Liver (tissue), 9 donors: ENCODE data around the gene ZDHHC11. TPM values are rescaled to one million over a fixed set of nuclear protein-coding genes. Genes with fewer than 3 reads are reported as not detected.
"Not testable (repeated sequence)": the region's sequence is repeated elsewhere in the genome, so short reads cannot be mapped to it uniquely, and the experiment has no call there.

ENCODE experiments used
- DNase-seq: peaks from one replicate; pipeline ENCODE4 v3.0.0-alpha.2; 2017; ENCODE audit warnings: low spot score
- H3K27ac ChIP-seq, 2 donors: one replicate each; pipeline ENCODE4 v1.7.0; 2013; ENCODE audit warnings: inconsistent platforms in 2 of 2, low read length in 2 of 2, control low read depth in 1 of 2, low read depth in 1 of 2, mild to moderate bottlenecking in 1 of 2
- H3K27me3 ChIP-seq, 4 donors: one replicate each; pipeline versions ENCODE4 v1.6.1 to v1.7.0; 2013; ENCODE audit warnings: low read length in 3 of 4, inconsistent platforms in 1 of 4, mild to moderate bottlenecking in 1 of 4, moderate library complexity in 1 of 4; ENCODE audit not compliant: control insufficient read depth in 4 of 4, insufficient read depth in 4 of 4
- H3K36me3 ChIP-seq, 4 donors: one replicate each; pipeline versions ENCODE4 v1.6.1 to v1.7.0; 2013; ENCODE audit warnings: low read length in 3 of 4, mild to moderate bottlenecking in 3 of 4, low read depth in 1 of 4, moderate library complexity in 1 of 4; ENCODE audit not compliant: control insufficient read depth in 4 of 4, insufficient read depth in 3 of 4
- H3K4me1 ChIP-seq, 4 donors: one replicate each; pipeline versions ENCODE4 v1.6.1 to v1.7.0; 2013; ENCODE audit warnings: low read length in 3 of 4, mild to moderate bottlenecking in 3 of 4, moderate library complexity in 1 of 4; ENCODE audit not compliant: control insufficient read depth in 4 of 4, insufficient read depth in 4 of 4
- H3K4me3 ChIP-seq, 3 donors: one replicate each; pipeline versions ENCODE4 v1.6.1 to v1.7.0; 2013; ENCODE audit warnings: low read length in 3 of 3, control low read depth in 1 of 3, low read depth in 1 of 3, mild to moderate bottlenecking in 1 of 3
- H3K9ac ChIP-seq, 2 donors: one replicate each; pipeline ENCODE4 v1.7.0; 2013; ENCODE audit warnings: low read length in 2 of 2, mild to moderate bottlenecking in 2 of 2, moderate library complexity in 2 of 2, control low read depth in 1 of 2, low read depth in 1 of 2
- H3K9me3 ChIP-seq, 4 donors: one replicate each; pipeline versions ENCODE4 v1.6.1 to v1.7.0; 2013; ENCODE audit warnings: low read length in 3 of 4; ENCODE audit not compliant: control insufficient read depth in 4 of 4
- ATF3 ChIP-seq: IDR thresholded peaks from 2 replicates; pipeline ENCODE4 v1.6.1; 2016; ENCODE audit warnings: antibody characterized with exemption
- FOXA1 ChIP-seq: IDR thresholded peaks from 2 replicates; pipeline ENCODE4 v1.6.1; 2016; ENCODE audit warnings: antibody characterized with exemption
- GABPA ChIP-seq, 2 donors: IDR thresholded peaks in 1 of 2; conservative IDR thresholded peaks in 1 of 2; 2 replicates each; pipeline ENCODE4 v1.6.1; 2016; ENCODE audit warnings: antibody characterized with exemption in 2 of 2, mild to moderate bottlenecking in 1 of 2, moderate library complexity in 1 of 2
- HNF4G ChIP-seq: IDR thresholded peaks from 2 replicates; pipeline ENCODE4 v1.6.1; 2016; ENCODE audit warnings: antibody characterized with exemption
- NR2F2 ChIP-seq: IDR thresholded peaks from 2 replicates; pipeline ENCODE4 v1.6.1; 2016; ENCODE audit warnings: antibody characterized with exemption
- YY1 ChIP-seq: IDR thresholded peaks from 2 replicates; pipeline ENCODE4 v1.6.1; 2016; ENCODE audit warnings: antibody characterized with exemption, mild to moderate bottlenecking
- WGBS: extraction: QIAGEN DNeasy Blood & Tissue Kit; methylation state at CpG from one replicate; pipeline ENCODE4 v1.1.7; 2013; 5-methylcytosine and 5-hydroxymethylcytosine counted together
- polyA plus RNA-seq, 2 donors: library from polyadenylated mRNA; stranded (reverse) in 1 of 2; unstranded in 1 of 2; fragments of 200-250 nt in 1 of 2; fragments of >200 nt in 1 of 2; fragmentation: Nextera tagmentation in 1 of 2; extraction: Ambion mirVana in 1 of 2; gene quantifications; one replicate each; pipeline versions ENCODE4 v1.2.1 to v1.2.3, GENCODE V29; 2013 to 2015
- total RNA-seq, 2 donors: library from RNA; depleted of rRNA; stranded (reverse); fragments of >200 nt; gene quantifications; one replicate each; pipeline ENCODE4 v1.2.3, GENCODE V29; 2014
- TF ChIP-seq, protein P1 (sequence below): fragments of 150-350 bp; IDR thresholded peaks from 2 replicates; pipeline ENCODE4 v1.5.1; 2017; ENCODE audit warnings: improper control_type of control experiment, low read depth, low read length; ENCODE audit not compliant: missing input control
- donor health status: healthy.
- donor health status: healthy.
- donor health status: healthy.
- donor health status: healthy.
- donor health status: healthy.

ZDHHC11 gene
- total and polyA plus RNA-seq, 4 donors, result 0.93 to 3.2 (median 1.3) TPM

DNA sequence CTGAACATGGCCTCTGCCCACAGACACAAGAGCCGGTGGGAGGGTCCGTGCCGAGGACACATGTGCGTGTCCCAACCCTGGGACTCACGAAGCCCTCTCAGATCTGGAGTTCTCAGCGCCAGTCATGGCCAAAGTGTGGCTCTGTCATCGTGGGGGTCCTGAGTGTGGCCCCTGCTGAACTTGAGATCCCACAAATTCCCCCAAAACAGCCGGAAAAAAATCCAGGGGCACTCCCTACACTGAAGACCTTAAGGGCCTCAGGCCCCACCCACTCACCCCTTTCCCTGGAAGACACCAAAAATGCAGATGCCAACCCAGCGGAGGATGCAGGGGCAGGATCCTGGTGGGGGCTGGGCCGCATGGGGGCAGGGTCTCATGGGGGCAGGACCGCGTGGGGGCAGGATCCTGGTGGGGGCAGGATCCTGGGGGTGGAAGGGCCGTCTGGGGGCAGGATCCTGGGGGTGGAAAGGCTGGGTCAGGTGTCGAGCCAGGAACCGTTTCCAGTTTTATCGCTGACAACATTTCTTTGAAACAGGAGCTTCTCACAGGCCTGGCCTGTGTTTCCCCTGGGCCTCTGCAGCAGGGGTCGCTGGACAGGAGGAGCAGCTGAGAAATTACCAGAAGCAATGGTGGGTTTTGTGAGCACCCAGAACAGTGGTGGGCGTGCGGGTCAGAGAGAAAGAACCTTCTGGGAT is 79.6 kb downstream of the ZDHHC11 start:
- not testable (repeated sequence) for H3K4me1 ChIP-seq, H3K36me3 ChIP-seq, H3K27me3 ChIP-seq, H3K9me3 ChIP-seq, H3K9ac ChIP-seq, H3K27ac ChIP-seq, H3K4me3 ChIP-seq, DNase-seq
- WGBS, result 86% methylated on average over 19 of the region's 19 CpGs

- WGBS, result 98% methylated on average over 9 of the region's 10 CpGs
- not testable (repeated sequence) for H3K9me3 ChIP-seq, H3K4me3 ChIP-seq
Observed at GRCh38 chr5:770585-770984, 80.2 kb downstream of the ZDHHC11 start.

GRCh38 chr5:769485-770145 is 81.2 kb downstream of the ZDHHC11 start:
- not testable (repeated sequence) for DNase-seq
- WGBS, result 95% methylated on average over 29 of the region's 29 CpGs

More at GRCh38 chr5:770585-770984, 80.2 kb downstream of the ZDHHC11 start:
- not testable (repeated sequence) for H3K9ac ChIP-seq, H3K4me1 ChIP-seq, H3K27ac ChIP-seq, H3K27me3 ChIP-seq, H3K36me3 ChIP-seq, DNase-seq

GRCh38 chr5:766666-767431 is 83.9 kb downstream of the ZDHHC11 start:
- no peaks in the 10 kb centered on the region for H3K27me3 ChIP-seq
- 91% methylated on average over 32 of the region's 32 CpGs for WGBS
- no peak for DNase-seq

More at GRCh38 chr5:769485-770145, 81.2 kb downstream of the ZDHHC11 start:
- H3K36me3 ChIP-seq, H3K27ac ChIP-seq, H3K27me3 ChIP-seq, H3K9me3 ChIP-seq, H3K4me3 ChIP-seq, H3K9ac ChIP-seq, H3K4me1 ChIP-seq: not testable (repeated sequence)

More at GRCh38 chr5:766666-767431, 83.9 kb downstream of the ZDHHC11 start:
- Histone ChIP-seq H3K27ac (no peak overlapping the region), H3K9ac (no peak overlapping the region), H3K4me3 (no peak overlapping the region), H3K9me3 (no peaks in the 10 kb centered on the region), H3K36me3 (peaks cover 0 to 10% (median 2%) of the 10 kb centered on the region in 4 donors), H3K4me1 (no peaks in the 10 kb centered on the region)
- TF ChIP-seq NR2F2 (no peak), YY1 (no peak), FOXA1 (no peak), HNF4G (no peak), ATF3 (no peak), GABPA (IDR thresholded peaks at IDR 0.05 in 1 of 2, conservative IDR thresholded peaks at IDR 0.05 in 1 of 2) (no peak)
- TF ChIP-seq, protein P1, sequence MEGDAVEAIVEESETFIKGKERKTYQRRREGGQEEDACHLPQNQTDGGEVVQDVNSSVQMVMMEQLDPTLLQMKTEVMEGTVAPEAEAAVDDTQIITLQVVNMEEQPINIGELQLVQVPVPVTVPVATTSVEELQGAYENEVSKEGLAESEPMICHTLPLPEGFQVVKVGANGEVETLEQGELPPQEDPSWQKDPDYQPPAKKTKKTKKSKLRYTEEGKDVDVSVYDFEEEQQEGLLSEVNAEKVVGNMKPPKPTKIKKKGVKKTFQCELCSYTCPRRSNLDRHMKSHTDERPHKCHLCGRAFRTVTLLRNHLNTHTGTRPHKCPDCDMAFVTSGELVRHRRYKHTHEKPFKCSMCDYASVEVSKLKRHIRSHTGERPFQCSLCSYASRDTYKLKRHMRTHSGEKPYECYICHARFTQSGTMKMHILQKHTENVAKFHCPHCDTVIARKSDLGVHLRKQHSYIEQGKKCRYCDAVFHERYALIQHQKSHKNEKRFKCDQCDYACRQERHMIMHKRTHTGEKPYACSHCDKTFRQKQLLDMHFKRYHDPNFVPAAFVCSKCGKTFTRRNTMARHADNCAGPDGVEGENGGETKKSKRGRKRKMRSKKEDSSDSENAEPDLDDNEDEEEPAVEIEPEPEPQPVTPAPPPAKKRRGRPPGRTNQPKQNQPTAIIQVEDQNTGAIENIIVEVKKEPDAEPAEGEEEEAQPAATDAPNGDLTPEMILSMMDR, result no peak
